ENCODE measurements around the gene MLIP.

DNA sequence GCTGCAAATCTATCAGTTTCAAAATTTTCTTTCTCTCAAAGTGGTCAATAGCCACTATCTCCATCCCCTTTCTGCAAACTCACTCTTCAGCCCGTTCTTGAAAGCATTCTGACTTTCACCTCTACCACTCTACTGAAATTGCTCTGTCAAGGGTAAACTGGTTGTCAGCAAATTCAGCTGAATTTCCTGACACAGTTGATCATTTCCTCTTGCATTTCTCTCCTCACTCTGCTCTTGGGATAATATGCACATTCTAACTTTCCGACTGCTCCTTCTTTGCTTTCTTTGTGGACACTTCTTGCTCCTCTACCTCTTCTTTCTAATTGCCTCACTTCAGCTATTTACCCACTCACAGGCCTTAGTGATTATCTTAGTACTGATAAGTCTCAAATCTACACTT is 123.3 kb downstream of the MLIP start:
- TF ChIP-seq, protein P1, sequence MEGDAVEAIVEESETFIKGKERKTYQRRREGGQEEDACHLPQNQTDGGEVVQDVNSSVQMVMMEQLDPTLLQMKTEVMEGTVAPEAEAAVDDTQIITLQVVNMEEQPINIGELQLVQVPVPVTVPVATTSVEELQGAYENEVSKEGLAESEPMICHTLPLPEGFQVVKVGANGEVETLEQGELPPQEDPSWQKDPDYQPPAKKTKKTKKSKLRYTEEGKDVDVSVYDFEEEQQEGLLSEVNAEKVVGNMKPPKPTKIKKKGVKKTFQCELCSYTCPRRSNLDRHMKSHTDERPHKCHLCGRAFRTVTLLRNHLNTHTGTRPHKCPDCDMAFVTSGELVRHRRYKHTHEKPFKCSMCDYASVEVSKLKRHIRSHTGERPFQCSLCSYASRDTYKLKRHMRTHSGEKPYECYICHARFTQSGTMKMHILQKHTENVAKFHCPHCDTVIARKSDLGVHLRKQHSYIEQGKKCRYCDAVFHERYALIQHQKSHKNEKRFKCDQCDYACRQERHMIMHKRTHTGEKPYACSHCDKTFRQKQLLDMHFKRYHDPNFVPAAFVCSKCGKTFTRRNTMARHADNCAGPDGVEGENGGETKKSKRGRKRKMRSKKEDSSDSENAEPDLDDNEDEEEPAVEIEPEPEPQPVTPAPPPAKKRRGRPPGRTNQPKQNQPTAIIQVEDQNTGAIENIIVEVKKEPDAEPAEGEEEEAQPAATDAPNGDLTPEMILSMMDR (conservative IDR thresholded peaks at IDR 0.05; ENCODE audit: low read depth in 2 of 2) = no peak
- TF ChIP-seq EZH2 (IDR thresholded peaks at IDR 0.05; ENCODE audit: low read depth, unreplicated experiment) = no peak
- TF ChIP-seq POLR2AphosphoS5 (IDR thresholded peaks at IDR 0.05; ENCODE audit: low read depth) = no peak
